HFFc6 (cell line): ENCODE data around the gene TRNP1. TPM values are rescaled to one million over a fixed set of nuclear protein-coding genes. Genes with fewer than 3 reads are reported as not detected.

Experiments used
- DNase-seq: peaks from one replicate; pipeline ENCODE4 v3.0.0-alpha.2; 2018
- H3K27ac Mint-ChIP-seq: 2 replicates; pipeline ENCODE4 v1.8.0; 2020; ENCODE audit warnings: mild to moderate bottlenecking, mixed read lengths
- H3K27me3 Mint-ChIP-seq: 2 replicates; pipeline ENCODE4 v1.8.0; 2021; ENCODE audit warnings: mild to moderate bottlenecking, moderate library complexity, mixed read lengths; ENCODE audit not compliant: insufficient read depth
- H3K36me3 Mint-ChIP-seq: 2 replicates; pipeline ENCODE4 v1.8.0; 2021; ENCODE audit warnings: low read depth, mixed read lengths
- H3K4me1 Mint-ChIP-seq: 2 replicates; pipeline ENCODE4 v1.8.0; 2020; ENCODE audit warnings: low read depth, mixed read lengths
- H3K4me3 Mint-ChIP-seq: 2 replicates; pipeline ENCODE4 v1.8.0; 2020; ENCODE audit warnings: mild to moderate bottlenecking, moderate library complexity, mixed read lengths
- H3K9me3 Mint-ChIP-seq: 2 replicates; pipeline ENCODE4 v1.8.0; 2020; ENCODE audit warnings: mild to moderate bottlenecking, mixed read lengths
- total RNA-seq, 6 experiments: library from RNA; stranded (reverse); fragmentation: NEBNext Ultra II Directional; extraction: Animal tissue kit (Norgen Biotek cat#: 25700); gene quantifications; 2 replicates in 1 of 6; 3 replicates in 5 of 6; pipeline ENCODE4 v1.2.3, GENCODE V29; 2021
- TF ChIP-seq, protein P1 (sequence below): fragments of 200-600 bp; sonication (generic); IDR thresholded peaks from 2 replicates; pipeline ENCODE4 v1.5.0; 2021; ENCODE audit warnings: antibody characterized with exemption, mild to moderate bottlenecking

TRNP1 gene
- total RNA-seq, 6 experiments from 2014 or later: 203 to 241 (median 217) TPM

- Mint-ChIP-seq H3K36me3 (peaks cover 35% of the 10 kb centered on the region), H3K4me3 (peak overlapping the region; percentile 94), H3K27me3 (peaks cover 3% of the 10 kb centered on the region), H3K4me1 (peaks cover 68% of the 10 kb centered on the region), H3K27ac (peak overlapping the region; percentile 97), H3K9me3 (no peaks in the 10 kb centered on the region)
- no peak for DNase-seq
- TF ChIP-seq, protein P1, sequence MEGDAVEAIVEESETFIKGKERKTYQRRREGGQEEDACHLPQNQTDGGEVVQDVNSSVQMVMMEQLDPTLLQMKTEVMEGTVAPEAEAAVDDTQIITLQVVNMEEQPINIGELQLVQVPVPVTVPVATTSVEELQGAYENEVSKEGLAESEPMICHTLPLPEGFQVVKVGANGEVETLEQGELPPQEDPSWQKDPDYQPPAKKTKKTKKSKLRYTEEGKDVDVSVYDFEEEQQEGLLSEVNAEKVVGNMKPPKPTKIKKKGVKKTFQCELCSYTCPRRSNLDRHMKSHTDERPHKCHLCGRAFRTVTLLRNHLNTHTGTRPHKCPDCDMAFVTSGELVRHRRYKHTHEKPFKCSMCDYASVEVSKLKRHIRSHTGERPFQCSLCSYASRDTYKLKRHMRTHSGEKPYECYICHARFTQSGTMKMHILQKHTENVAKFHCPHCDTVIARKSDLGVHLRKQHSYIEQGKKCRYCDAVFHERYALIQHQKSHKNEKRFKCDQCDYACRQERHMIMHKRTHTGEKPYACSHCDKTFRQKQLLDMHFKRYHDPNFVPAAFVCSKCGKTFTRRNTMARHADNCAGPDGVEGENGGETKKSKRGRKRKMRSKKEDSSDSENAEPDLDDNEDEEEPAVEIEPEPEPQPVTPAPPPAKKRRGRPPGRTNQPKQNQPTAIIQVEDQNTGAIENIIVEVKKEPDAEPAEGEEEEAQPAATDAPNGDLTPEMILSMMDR: no peak
These were observed 711 bp downstream of the TRNP1 start for GRCh38 chr1:26994020-26994786.

- H3K4me1 Mint-ChIP-seq: peaks cover 76% of the 10 kb centered on the region
- H3K27ac Mint-ChIP-seq: peak overlapping the region; percentile 97
- no peaks in the 10 kb centered on the region for H3K9me3 Mint-ChIP-seq
- H3K36me3 Mint-ChIP-seq: peaks cover 35% of the 10 kb centered on the region
- DNase-seq: peak; percentile 36
- peak overlapping the region; percentile 94 for H3K4me3 Mint-ChIP-seq
- H3K27me3 Mint-ChIP-seq: peaks cover 3% of the 10 kb centered on the region
- TF ChIP-seq, protein P1: peak; percentile 22; the same call in 1 of the 2 replicates
These were observed 1.5 kb downstream of the TRNP1 start for GRCh38 chr1:26994787-26995517.

GRCh38 chr1:26996024-26996423 lies 2.5 kb downstream of the TRNP1 start:
- Mint-ChIP-seq H3K4me1 (peaks cover 77% of the 10 kb centered on the region), H3K27ac (peak overlapping the region; percentile 97), H3K36me3 (peaks cover 44% of the 10 kb centered on the region), H3K9me3 (no peaks in the 10 kb centered on the region), H3K27me3 (peaks cover 9% of the 10 kb centered on the region), H3K4me3 (peak overlapping the region; percentile 94)
- peak; percentile 87 for DNase-seq
- TF ChIP-seq, protein P1: no peak

DNA sequence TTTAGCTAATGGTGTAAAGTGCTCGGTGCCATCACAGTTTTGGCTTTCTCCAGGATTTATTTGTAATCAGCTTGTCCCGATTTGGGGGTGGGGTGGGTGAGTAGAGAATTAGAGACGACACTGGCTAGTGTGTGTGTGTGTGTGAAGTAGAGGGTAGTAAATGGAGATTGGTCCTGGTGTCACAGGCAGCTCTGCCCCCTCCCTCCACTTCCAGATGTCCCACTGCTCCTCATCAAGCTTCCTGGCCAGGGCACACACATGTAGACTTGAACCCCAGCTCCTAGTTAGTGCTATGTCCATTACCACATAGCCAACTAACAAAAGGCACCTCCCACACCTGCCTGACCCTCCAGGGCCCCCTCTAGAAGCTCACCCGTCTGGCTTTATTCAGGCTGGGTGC lies 3.2 kb downstream of the TRNP1 start:
- H3K4me1 Mint-ChIP-seq: peaks cover 77% of the 10 kb centered on the region
- no peaks in the 10 kb centered on the region for H3K9me3 Mint-ChIP-seq
- peak overlapping the region; percentile 94 for H3K4me3 Mint-ChIP-seq

More for the DNA sequence above, 3.2 kb downstream of the TRNP1 start:
- H3K27ac Mint-ChIP-seq: peak overlapping the region; percentile 97
- peaks cover 44% of the 10 kb centered on the region for H3K36me3 Mint-ChIP-seq
- DNase-seq: no peak
- H3K27me3 Mint-ChIP-seq: peaks cover 9% of the 10 kb centered on the region
- TF ChIP-seq, protein P1: no peak
